Raji (cell line): ENCODE measurements around the gene MAPK8.

Experiments used
- POLR2A ChIP-seq: IDR thresholded peaks from 2 replicates; pipeline ENCODE4 v1.6.1; 2011; ENCODE audit warnings: low read depth, low read length, control low read depth; ENCODE audit not compliant: insufficient read depth

MAPK8 gene

GRCh38 chr10:48453451-48454301 lies 147.2 kb downstream of the MAPK8 start:
- TF ChIP-seq POLR2A = no peak

GRCh38 chr10:48454302-48455054 lies 148.0 kb downstream of the MAPK8 start:
- TF ChIP-seq POLR2A = no peak

GRCh38 chr10:48455055-48455391 lies 148.5 kb downstream of the MAPK8 start:
- no peak for TF ChIP-seq POLR2A

- TF ChIP-seq POLR2A = no peak
These were observed 149.1 kb downstream of the MAPK8 start for GRCh38 chr10:48455392-48456151.

- TF ChIP-seq POLR2A = no peak
These were observed 149.9 kb downstream of the MAPK8 start for GRCh38 chr10:48456361-48456804.

- no peak for TF ChIP-seq POLR2A
These were observed 150.6 kb downstream of the MAPK8 start for GRCh38 chr10:48456808-48457761.

GRCh38 chr10:48457949-48458661 lies 151.6 kb downstream of the MAPK8 start:
- TF ChIP-seq POLR2A = no peak

- TF ChIP-seq POLR2A = no peak
These were observed 152.2 kb downstream of the MAPK8 start for GRCh38 chr10:48458662-48459048.

GRCh38 chr10:48459270-48460150 lies 153.0 kb downstream of the MAPK8 start:
- no peak for TF ChIP-seq POLR2A

- no peak for TF ChIP-seq POLR2A
These were observed 153.7 kb downstream of the MAPK8 start for GRCh38 chr10:48460182-48460581.

GRCh38 chr10:48461623-48462481 lies 155.4 kb downstream of the MAPK8 start:
- no peak for TF ChIP-seq POLR2A

GRCh38 chr10:48462482-48463020 lies 156.1 kb downstream of the MAPK8 start:
- TF ChIP-seq POLR2A = no peak
